ENCODE data around the gene TMC7.

The TMC7 gene

DNA sequence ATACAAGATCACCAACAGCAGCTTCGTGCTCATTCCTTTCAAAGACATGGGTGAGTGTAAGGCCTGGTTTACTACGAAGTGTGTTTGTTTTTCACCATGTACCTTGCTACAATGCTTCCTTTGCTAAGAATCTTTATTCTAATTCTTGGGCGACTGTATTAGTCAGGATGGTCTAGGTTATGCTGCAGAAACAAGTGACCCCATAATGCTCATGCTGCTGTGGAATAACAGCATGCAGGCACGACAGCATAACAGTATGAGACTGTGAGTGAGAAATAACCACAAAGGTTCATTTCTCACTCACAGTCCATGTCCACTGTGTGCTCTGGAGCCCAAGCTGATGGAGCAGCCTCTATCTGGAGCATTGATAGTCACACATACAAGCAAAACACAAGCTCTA lies 38.0 kb downstream of the TMC7 start:
- Histone ChIP-seq H3K4me3 (ENCODE audit: insufficient read depth, low read depth, low read length) (no peak overlapping the region), H3K27me3 (ENCODE audit: control insufficient read depth, insufficient read depth, low read length, poor library complexity, severe bottlenecking) (no peaks in the 10 kb centered on the region), H3K4me1 (ENCODE audit: control insufficient read depth, insufficient read depth, low read length) (no peaks in the 10 kb centered on the region), H3K36me3 (ENCODE audit: control insufficient read depth, insufficient read depth, low read length) (peaks cover 14% of the 10 kb centered on the region), H3K27ac (ENCODE audit: insufficient read depth, low read depth, low read length, poor library complexity, severe bottlenecking) (no peak overlapping the region), H3K9me3 (ENCODE audit: control insufficient read depth, low read length) (no peaks in the 10 kb centered on the region)
- WGBS, 2 experiments, result 91 to 92% methylated on average over 4 of the region's 4 CpGs

GRCh38 chr16:19027416-19027815 lies 43.7 kb downstream of the TMC7 start:
- Histone ChIP-seq H3K27ac (ENCODE audit: insufficient read depth, low read depth, low read length, poor library complexity, severe bottlenecking) (no peak overlapping the region), H3K4me1 (ENCODE audit: control insufficient read depth, insufficient read depth, low read length) (no peaks in the 10 kb centered on the region), H3K9me3 (ENCODE audit: control insufficient read depth, low read length) (no peaks in the 10 kb centered on the region), H3K36me3 (ENCODE audit: control insufficient read depth, insufficient read depth, low read length) (peaks cover 5% of the 10 kb centered on the region), H3K27me3 (ENCODE audit: control insufficient read depth, insufficient read depth, low read length, poor library complexity, severe bottlenecking) (no peaks in the 10 kb centered on the region), H3K4me3 (ENCODE audit: insufficient read depth, low read depth, low read length) (no peak overlapping the region)
- WGBS, 2 experiments, result 86 to 95% methylated on average over 1 to 2 of the region's 3 CpGs

DNA sequence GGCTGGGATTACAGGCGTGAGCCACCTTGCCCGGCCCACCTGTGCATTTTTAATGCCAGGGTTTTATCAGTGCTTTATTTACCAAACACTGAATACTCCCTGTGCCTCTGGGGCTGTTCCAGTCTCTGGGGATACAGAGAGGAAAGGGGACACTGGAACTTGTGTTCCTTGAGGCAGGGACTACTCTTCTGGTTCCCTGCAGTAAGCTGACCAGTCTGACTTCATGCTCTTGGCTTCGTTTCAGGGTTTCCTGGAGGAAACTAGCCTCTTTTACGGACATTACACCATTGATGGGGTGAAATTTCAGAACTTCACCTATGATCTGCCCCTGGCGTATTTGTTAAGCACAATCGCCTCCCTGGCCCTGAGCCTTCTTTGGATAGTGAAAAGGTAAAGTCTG lies 46.2 kb downstream of the TMC7 start:
- Histone ChIP-seq H3K4me3 (ENCODE audit: insufficient read depth, low read depth, low read length) (no peak overlapping the region), H3K9me3 (ENCODE audit: control insufficient read depth, low read length) (no peaks in the 10 kb centered on the region), H3K36me3 (ENCODE audit: control insufficient read depth, insufficient read depth, low read length) (no peaks in the 10 kb centered on the region), H3K27me3 (ENCODE audit: control insufficient read depth, insufficient read depth, low read length, poor library complexity, severe bottlenecking) (no peaks in the 10 kb centered on the region), H3K4me1 (ENCODE audit: control insufficient read depth, insufficient read depth, low read length) (no peaks in the 10 kb centered on the region), H3K27ac (ENCODE audit: insufficient read depth, low read depth, low read length, poor library complexity, severe bottlenecking) (no peak overlapping the region)
- 93 to 96% methylated on average over 6 of the region's 6 CpGs for WGBS, 2 experiments

GRCh38 chr16:19031738-19032137 lies 48.0 kb downstream of the TMC7 start:
- Histone ChIP-seq H3K4me3 (ENCODE audit: insufficient read depth, low read depth, low read length) (no peak overlapping the region), H3K27me3 (ENCODE audit: control insufficient read depth, insufficient read depth, low read length, poor library complexity, severe bottlenecking) (no peaks in the 10 kb centered on the region), H3K4me1 (ENCODE audit: control insufficient read depth, insufficient read depth, low read length) (no peaks in the 10 kb centered on the region), H3K9me3 (ENCODE audit: control insufficient read depth, low read length) (no peaks in the 10 kb centered on the region), H3K36me3 (ENCODE audit: control insufficient read depth, insufficient read depth, low read length) (no peaks in the 10 kb centered on the region), H3K27ac (ENCODE audit: insufficient read depth, low read depth, low read length, poor library complexity, severe bottlenecking) (no peak overlapping the region)
- WGBS, 2 experiments, result 72 to 73% methylated on average over 4 of the region's 4 CpGs

- no peak overlapping the region for H3K4me3 ChIP-seq (ENCODE audit: insufficient read depth, low read depth, low read length)
- H3K9me3 ChIP-seq (ENCODE audit: control insufficient read depth, low read length), result no peaks in the 10 kb centered on the region
- no peaks in the 10 kb centered on the region for H3K36me3 ChIP-seq (ENCODE audit: control insufficient read depth, insufficient read depth, low read length)
- 90 to 94% methylated on average over 1 of the region's 1 CpG for WGBS, 2 experiments
- no peak overlapping the region for H3K27ac ChIP-seq (ENCODE audit: insufficient read depth, low read depth, low read length, poor library complexity, severe bottlenecking)
- no peaks in the 10 kb centered on the region for H3K27me3 ChIP-seq (ENCODE audit: control insufficient read depth, insufficient read depth, low read length, poor library complexity, severe bottlenecking)
- no peaks in the 10 kb centered on the region for H3K4me1 ChIP-seq (ENCODE audit: control insufficient read depth, insufficient read depth, low read length)
Observed at GRCh38 chr16:19033761-19034160, 50.0 kb downstream of the TMC7 start.

DNA sequence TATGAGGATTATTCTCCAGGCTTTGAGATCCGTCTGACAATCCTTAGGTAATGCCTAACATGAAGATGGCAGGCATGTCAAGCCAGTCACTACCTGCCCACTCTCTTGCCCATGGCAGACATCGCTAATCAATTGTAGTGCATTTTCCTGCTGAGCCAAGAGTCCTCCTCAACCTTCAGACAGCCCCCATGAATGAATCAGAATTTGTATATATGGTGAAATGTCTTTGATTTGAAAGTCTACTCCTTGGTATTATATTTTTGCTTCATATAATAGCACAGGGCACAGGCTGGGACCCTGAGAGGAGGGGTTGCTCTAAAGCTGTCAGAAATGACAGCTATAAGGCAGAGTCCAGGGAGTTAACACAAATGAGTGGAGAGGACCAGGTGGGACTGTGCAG lies 56.7 kb downstream of the TMC7 start:
- Histone ChIP-seq H3K27ac (ENCODE audit: insufficient read depth, low read depth, low read length, poor library complexity, severe bottlenecking) (no peak overlapping the region), H3K4me3 (ENCODE audit: insufficient read depth, low read depth, low read length) (no peak overlapping the region), H3K27me3 (ENCODE audit: control insufficient read depth, insufficient read depth, low read length, poor library complexity, severe bottlenecking) (no peaks in the 10 kb centered on the region), H3K9me3 (ENCODE audit: control insufficient read depth, low read length) (no peaks in the 10 kb centered on the region), H3K36me3 (ENCODE audit: control insufficient read depth, insufficient read depth, low read length) (no peaks in the 10 kb centered on the region), H3K4me1 (ENCODE audit: control insufficient read depth, insufficient read depth, low read length) (no peaks in the 10 kb centered on the region)
- WGBS, 2 experiments, result 96 to 99% methylated on average over 2 of the region's 2 CpGs

DNA sequence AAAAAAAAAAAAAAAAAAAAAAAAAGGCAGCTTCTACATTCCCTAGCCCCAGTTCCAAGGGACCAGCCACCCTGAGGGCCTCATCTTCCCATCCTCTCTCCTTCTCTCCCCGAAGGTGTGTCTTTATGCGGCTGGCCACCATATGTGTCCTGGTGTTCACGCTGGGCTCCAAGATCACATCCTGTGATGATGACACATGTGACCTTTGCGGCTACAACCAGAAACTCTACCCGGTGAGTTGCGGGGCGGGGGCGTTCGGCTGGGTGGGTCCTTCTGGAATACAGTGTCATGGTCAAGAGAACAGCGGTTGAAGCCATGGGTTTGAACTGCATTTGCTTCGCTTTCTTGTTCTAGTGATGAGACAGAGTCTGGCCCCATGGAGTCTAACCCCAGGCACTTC lies 61.0 kb downstream of the TMC7 start:
- Histone ChIP-seq H3K4me1 (ENCODE audit: control insufficient read depth, insufficient read depth, low read length) (no peaks in the 10 kb centered on the region), H3K27me3 (ENCODE audit: control insufficient read depth, insufficient read depth, low read length, poor library complexity, severe bottlenecking) (no peaks in the 10 kb centered on the region), H3K36me3 (ENCODE audit: control insufficient read depth, insufficient read depth, low read length) (peaks cover 5% of the 10 kb centered on the region), H3K4me3 (ENCODE audit: insufficient read depth, low read depth, low read length) (no peak overlapping the region), H3K9me3 (ENCODE audit: control insufficient read depth, low read length) (no peaks in the 10 kb centered on the region), H3K27ac (ENCODE audit: insufficient read depth, low read depth, low read length, poor library complexity, severe bottlenecking) (no peak overlapping the region)
- 97 to 99% methylated on average over 11 of the region's 11 CpGs for WGBS, 2 experiments

DNA sequence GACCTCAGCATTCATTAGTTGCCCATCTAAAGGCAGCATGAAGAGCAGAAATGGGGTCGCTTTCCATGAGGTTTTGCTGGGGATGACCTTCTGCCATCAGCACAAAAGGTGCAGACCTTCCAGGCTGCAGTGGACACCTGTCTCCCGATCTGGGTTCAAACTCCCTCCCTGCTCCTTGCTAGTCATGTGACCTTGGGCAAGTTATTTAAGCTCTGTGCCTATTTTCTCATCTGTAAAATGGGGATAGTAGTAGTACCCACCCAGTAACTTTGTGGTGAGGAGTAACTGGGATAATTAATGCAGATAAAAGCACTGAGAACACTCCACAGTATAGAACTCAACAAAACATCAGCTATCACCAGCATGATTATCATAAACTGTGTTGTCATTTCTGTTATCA lies 62.3 kb downstream of the TMC7 start:
- no peaks in the 10 kb centered on the region for H3K9me3 ChIP-seq (ENCODE audit: control insufficient read depth, low read length)
- H3K4me1 ChIP-seq (ENCODE audit: control insufficient read depth, insufficient read depth, low read length), result no peaks in the 10 kb centered on the region
- no peak overlapping the region for H3K27ac ChIP-seq (ENCODE audit: insufficient read depth, low read depth, low read length, poor library complexity, severe bottlenecking)
- H3K4me3 ChIP-seq (ENCODE audit: insufficient read depth, low read depth, low read length), result no peak overlapping the region
- 96 to 98% methylated on average over 2 of the region's 2 CpGs for WGBS, 2 experiments
- peaks cover 5% of the 10 kb centered on the region for H3K36me3 ChIP-seq (ENCODE audit: control insufficient read depth, insufficient read depth, low read length)
- H3K27me3 ChIP-seq (ENCODE audit: control insufficient read depth, insufficient read depth, low read length, poor library complexity, severe bottlenecking), result no peaks in the 10 kb centered on the region

DNA sequence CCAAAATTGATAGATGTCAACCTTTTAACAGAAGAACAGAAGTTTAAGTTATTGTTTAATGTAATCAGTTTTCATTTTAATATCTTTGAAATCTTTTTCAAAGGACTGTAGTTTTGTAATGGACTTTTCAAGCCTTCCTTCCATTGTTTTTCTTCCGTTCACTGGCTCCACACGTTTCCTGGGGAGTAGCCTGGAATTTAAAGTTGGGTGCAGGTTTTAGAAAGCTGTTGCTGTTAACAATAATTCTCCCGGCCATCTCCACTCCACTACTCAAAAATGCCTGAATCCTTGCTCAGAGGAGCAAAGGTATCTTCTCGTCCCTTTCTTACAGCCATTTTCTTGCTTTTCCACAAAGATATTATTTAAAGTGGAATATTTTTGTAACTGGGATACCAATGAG lies 79.0 kb downstream of the TMC7 start:
- Histone ChIP-seq H3K9me3 (ENCODE audit: control insufficient read depth, low read length) (no peaks in the 10 kb centered on the region), H3K4me1 (ENCODE audit: control insufficient read depth, insufficient read depth, low read length) (no peaks in the 10 kb centered on the region), H3K27ac (ENCODE audit: insufficient read depth, low read depth, low read length, poor library complexity, severe bottlenecking) (no peak overlapping the region), H3K4me3 (ENCODE audit: insufficient read depth, low read depth, low read length) (no peak overlapping the region), H3K27me3 (ENCODE audit: control insufficient read depth, insufficient read depth, low read length, poor library complexity, severe bottlenecking) (no peaks in the 10 kb centered on the region), H3K36me3 (ENCODE audit: control insufficient read depth, insufficient read depth, low read length) (no peaks in the 10 kb centered on the region)
- WGBS, 2 experiments, result 91 to 98% methylated on average over 2 to 3 of the region's 4 CpGs

DNA sequence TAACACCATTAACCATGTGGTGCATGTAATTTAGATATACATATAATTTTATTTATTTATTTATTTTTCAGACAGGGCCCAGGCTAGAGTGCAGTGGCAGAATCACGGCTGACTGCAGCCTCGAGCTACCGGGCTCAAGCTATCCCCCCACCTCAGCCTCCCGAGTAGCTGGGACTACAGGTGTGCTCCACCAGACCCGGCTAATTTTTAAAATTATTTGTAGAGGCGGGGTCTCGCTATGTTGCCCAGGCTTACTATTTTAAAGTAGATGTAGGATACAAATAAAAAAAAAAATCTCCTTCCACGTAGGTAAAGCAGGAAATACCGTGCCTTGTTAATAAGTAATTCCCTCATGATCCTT lies 83.2 kb downstream of the TMC7 start:
- 82% methylated on average over 6 to 9 of the region's 9 CpGs for WGBS, 2 experiments
- no peaks in the 10 kb centered on the region for H3K4me1 ChIP-seq (ENCODE audit: control insufficient read depth, insufficient read depth, low read length)
- H3K36me3 ChIP-seq (ENCODE audit: control insufficient read depth, insufficient read depth, low read length), result no peaks in the 10 kb centered on the region
- no peaks in the 10 kb centered on the region for H3K9me3 ChIP-seq (ENCODE audit: control insufficient read depth, low read length)
- H3K4me3 ChIP-seq (ENCODE audit: insufficient read depth, low read depth, low read length), result peak overlapping the region; percentile 67
- H3K27me3 ChIP-seq (ENCODE audit: control insufficient read depth, insufficient read depth, low read length, poor library complexity, severe bottlenecking), result no peaks in the 10 kb centered on the region
- H3K27ac ChIP-seq (ENCODE audit: insufficient read depth, low read depth, low read length, poor library complexity, severe bottlenecking), result peak overlapping the region; percentile 97

All from ectodermal cell (in vitro differentiated cells).